ENCODE results near the gene USH2A. TPM values are rescaled to one million over a fixed set of nuclear protein-coding genes. Genes with fewer than 3 reads are reported as not detected.

Gene USH2A
- total RNA-seq, 4 donors from 2014 or later: under 0.01 to 2.0 (median 0.22) TPM; not detected in 1

DNA sequence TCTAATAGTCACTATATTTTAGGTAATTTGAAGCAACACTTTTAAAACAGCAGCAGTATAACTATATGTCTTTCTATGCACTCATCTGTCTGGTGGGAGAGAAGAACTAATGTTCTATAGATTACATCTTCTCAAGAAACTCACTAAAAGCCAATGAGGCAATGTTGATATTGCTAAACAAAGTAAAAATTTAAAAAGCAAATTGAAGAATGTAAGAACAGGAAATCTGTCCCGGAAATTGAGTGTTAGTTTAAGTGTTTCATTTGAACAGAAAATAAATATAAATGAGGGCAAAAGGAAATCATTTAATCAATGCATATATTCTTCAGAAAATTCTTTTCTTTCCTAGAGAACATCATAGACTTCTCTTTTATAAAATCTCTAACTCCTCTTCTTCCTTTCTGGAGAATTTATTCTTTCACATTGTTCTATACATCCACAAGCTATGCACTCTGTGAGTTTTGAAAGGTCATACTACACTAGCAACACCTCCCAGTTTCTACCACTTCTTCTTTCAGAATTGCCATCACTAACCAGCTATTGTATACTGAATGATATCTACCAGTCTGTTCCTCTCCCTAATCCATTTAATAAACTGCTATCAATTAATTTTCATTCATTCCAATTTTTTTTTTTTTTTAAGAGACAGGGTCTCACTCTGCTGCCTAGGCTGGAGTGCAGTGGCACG lies 153.0 kb downstream of the USH2A start:
- Histone ChIP-seq H3K27me3 (no peaks in the 10 kb centered on the region), H3K27ac (no peak overlapping the region), H3K4me1 (no peaks in the 10 kb centered on the region), H3K9me3 (no peaks in the 10 kb centered on the region), H3K36me3 (no peaks in the 10 kb centered on the region), H3K4me3 (replicated peaks in 1 of 3) (no peak overlapping the region)
- intact Hi-C loops (cut with DNase I): no loop called here
- TF ChIP-seq POLR2A (IDR thresholded peaks at IDR 0.05): no peak
- TF ChIP-seq, protein P1, sequence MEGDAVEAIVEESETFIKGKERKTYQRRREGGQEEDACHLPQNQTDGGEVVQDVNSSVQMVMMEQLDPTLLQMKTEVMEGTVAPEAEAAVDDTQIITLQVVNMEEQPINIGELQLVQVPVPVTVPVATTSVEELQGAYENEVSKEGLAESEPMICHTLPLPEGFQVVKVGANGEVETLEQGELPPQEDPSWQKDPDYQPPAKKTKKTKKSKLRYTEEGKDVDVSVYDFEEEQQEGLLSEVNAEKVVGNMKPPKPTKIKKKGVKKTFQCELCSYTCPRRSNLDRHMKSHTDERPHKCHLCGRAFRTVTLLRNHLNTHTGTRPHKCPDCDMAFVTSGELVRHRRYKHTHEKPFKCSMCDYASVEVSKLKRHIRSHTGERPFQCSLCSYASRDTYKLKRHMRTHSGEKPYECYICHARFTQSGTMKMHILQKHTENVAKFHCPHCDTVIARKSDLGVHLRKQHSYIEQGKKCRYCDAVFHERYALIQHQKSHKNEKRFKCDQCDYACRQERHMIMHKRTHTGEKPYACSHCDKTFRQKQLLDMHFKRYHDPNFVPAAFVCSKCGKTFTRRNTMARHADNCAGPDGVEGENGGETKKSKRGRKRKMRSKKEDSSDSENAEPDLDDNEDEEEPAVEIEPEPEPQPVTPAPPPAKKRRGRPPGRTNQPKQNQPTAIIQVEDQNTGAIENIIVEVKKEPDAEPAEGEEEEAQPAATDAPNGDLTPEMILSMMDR (IDR thresholded peaks at IDR 0.05): no peak
- WGBS, 2 donors: 82 to 87% methylated on average over 2 of the region's 2 CpGs
- no peak for DNase-seq

- H3K27ac ChIP-seq: no peak overlapping the region
- TF ChIP-seq POLR2A (IDR thresholded peaks at IDR 0.05): no peak
- TF ChIP-seq, protein P1 (IDR thresholded peaks at IDR 0.05): no peak
Measured at GRCh38 chr1:216261631-216262030, 161.6 kb downstream of the USH2A start.

DNA sequence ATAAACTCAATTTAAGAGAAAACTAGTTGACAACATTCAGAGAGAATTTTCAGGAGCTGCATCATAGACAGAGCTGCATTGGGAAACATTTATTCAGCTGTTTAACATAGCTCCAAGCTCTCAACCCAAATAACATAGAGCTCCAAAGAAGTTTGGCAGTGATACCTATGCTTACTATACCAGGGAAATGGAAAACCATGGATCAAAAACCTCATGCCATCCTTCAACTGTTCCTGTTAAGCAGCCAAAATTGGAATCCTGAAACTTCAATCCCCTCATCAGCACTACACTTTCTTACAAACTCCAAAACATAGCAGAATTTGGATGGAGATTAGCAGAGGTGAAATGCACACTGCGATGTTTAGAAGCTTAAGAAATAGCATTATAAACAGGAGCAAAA lies 164.4 kb downstream of the USH2A start:
- H3K27me3 ChIP-seq: no peaks in the 10 kb centered on the region
- H3K4me3 ChIP-seq (replicated peaks in 1 of 3): no peak overlapping the region
- H3K9me3 ChIP-seq: no peaks in the 10 kb centered on the region
- no peak for TF ChIP-seq POLR2A (IDR thresholded peaks at IDR 0.05)
- TF ChIP-seq, protein P1 (IDR thresholded peaks at IDR 0.05): no peak
- DNase-seq: no peak
- no peak overlapping the region for H3K27ac ChIP-seq
- no peaks in the 10 kb centered on the region for H3K36me3 ChIP-seq
- no peaks in the 10 kb centered on the region for H3K4me1 ChIP-seq
- WGBS, 2 donors: 94% methylated on average over 1 of the region's 1 CpG
- intact Hi-C loops (cut with DNase I): no loop called here

More at GRCh38 chr1:216261631-216262030, 161.6 kb downstream of the USH2A start:
- intact Hi-C loops (cut with DNase I): no loop called here
- no peaks in the 10 kb centered on the region for H3K4me1 ChIP-seq
- no peaks in the 10 kb centered on the region for H3K9me3 ChIP-seq
- no peak overlapping the region for H3K4me3 ChIP-seq (replicated peaks in 1 of 3)
- WGBS, 2 donors: 81 to 85% methylated on average over 3 of the region's 3 CpGs
- no peaks in the 10 kb centered on the region for H3K27me3 ChIP-seq
- DNase-seq: no peak
- H3K36me3 ChIP-seq: no peaks in the 10 kb centered on the region

- no peaks in the 10 kb centered on the region for H3K9me3 ChIP-seq
- TF ChIP-seq, protein P1 (IDR thresholded peaks at IDR 0.05): no peak
- TF ChIP-seq POLR2A (IDR thresholded peaks at IDR 0.05): no peak
- WGBS, 2 donors: 73 to 81% methylated on average over 3 of the region's 3 CpGs
- intact Hi-C loops (cut with DNase I): no loop called here
- no peak for DNase-seq
- no peaks in the 10 kb centered on the region for H3K27me3 ChIP-seq
- no peaks in the 10 kb centered on the region for H3K36me3 ChIP-seq
- H3K4me3 ChIP-seq (replicated peaks in 1 of 3): no peak overlapping the region
- no peak overlapping the region for H3K27ac ChIP-seq
- no peaks in the 10 kb centered on the region for H3K4me1 ChIP-seq
Measured at GRCh38 chr1:216258386-216258785, 164.9 kb downstream of the USH2A start.

- H3K36me3 ChIP-seq: no peaks in the 10 kb centered on the region
- no peaks in the 10 kb centered on the region for H3K4me1 ChIP-seq
- no peaks in the 10 kb centered on the region for H3K9me3 ChIP-seq
- TF ChIP-seq, protein P1 (IDR thresholded peaks at IDR 0.05): no peak
- TF ChIP-seq POLR2A (IDR thresholded peaks at IDR 0.05): no peak
- intact Hi-C loops (cut with DNase I): no loop called here
- DNase-seq: no peak
- WGBS, 2 donors: 83 to 85% methylated on average over 5 of the region's 5 CpGs
- H3K27me3 ChIP-seq: no peaks in the 10 kb centered on the region
- no peak overlapping the region for H3K4me3 ChIP-seq (replicated peaks in 1 of 3)
- H3K27ac ChIP-seq: no peak overlapping the region
Measured at GRCh38 chr1:216250861-216251260, 172.4 kb downstream of the USH2A start.
